ENCODE results near the gene RPS6KL1. TPM values are rescaled to one million over a fixed set of nuclear protein-coding genes. Genes with fewer than 3 reads are reported as not detected.
A peak's percentile ranks its signal among the peaks of the same experiment; 100 is the strongest.
"Not testable (repeated sequence)": the region's sequence is repeated elsewhere in the genome, so short reads cannot be mapped to it uniquely, and the experiment has no call there.

The RPS6KL1 gene
- total RNA-seq, 4 donors from 2014 or later, result 0.86 to 7.5 (median 1.8) TPM

DNA sequence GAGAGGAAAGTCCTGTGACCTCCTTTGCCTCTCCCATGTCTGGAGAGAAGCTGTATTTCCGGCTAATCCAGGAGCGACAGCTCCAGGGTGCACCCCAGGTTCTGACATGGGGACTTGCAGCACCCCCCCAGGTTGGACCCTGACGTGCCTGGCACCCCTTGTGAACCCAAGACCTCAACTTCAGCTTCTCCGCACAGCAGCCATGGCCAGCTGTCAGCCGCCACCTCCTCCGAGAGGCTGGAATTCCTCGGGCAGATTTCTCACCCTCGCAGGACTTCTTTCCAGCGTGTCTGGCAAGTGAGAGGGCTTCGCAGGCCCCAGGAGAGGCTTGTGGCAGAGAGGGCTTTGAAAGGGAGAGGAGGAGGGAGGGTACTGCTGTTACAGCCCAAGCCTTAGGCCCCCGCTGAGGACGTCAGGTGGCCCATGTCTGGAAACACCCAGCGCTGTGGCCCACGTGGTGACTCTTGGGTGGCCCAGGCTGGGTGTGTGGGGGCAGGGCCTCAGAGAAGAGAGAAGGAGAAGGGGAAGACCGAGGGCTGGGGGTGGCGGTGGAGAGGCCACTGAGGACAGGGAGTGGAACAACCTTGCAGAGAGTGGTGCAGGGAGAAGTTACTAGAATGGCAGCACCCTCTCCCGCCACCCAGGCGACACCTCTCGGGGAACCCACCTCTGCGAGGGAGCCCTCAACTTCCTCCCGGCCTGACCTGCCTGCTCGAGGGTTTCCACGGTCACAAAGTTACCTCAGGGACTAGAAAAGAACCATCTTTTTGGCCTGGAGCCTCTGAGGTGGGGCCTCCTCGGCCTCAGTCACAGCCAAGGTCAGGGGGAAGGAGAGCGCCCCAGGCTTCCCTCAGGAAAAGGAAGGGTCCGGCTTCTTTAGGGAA lies 11.7 kb upstream of the RPS6KL1 start:
- no peak for DNase-seq (ENCODE audit: low spot score in 2 of 2)
- TF ChIP-seq POLR2A (IDR thresholded peaks at IDR 0.05), result no peak
- no peak for TF ChIP-seq EP300 (IDR thresholded peaks at IDR 0.05)
- no peak for TF ChIP-seq POLR2AphosphoS5 (IDR thresholded peaks at IDR 0.05)
- TF ChIP-seq CTCF (IDR thresholded peaks at IDR 0.05), result no peak
- 72% methylated on average over 13 of the region's 26 CpGs for WGBS
- H3K9me3 ChIP-seq, result no peaks in the 10 kb centered on the region
- H3K4me1 ChIP-seq, result peaks cover 36% of the 10 kb centered on the region
- no peaks in the 10 kb centered on the region for H3K27me3 ChIP-seq
- H3K4me3 ChIP-seq, result no peak overlapping the region
- H3K27ac ChIP-seq, result no peak overlapping the region
- H3K36me3 ChIP-seq, result no peaks in the 10 kb centered on the region

DNA sequence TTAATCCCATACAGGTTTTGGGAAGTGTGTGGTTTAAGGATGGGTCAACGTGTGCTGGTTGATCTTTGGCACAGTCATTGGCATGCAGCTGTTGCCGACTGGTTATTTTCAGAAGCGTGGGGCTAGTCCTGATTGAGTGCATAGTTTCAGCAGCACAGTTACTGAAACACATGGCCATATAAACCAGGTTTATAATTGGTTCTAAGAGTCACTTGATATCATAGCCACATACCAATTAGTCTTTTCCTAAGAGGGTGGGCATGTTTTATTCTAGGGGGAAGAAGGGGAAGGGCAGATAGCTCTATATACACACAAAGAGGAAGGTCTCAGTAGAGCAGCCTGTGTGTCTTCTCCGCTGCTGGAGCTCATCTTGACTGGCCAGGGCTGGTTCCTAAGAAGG lies 11.0 kb upstream of the RPS6KL1 start:
- H3K4me3 ChIP-seq, result no peak overlapping the region
- TF ChIP-seq POLR2A (IDR thresholded peaks at IDR 0.05), result no peak
- no peak for TF ChIP-seq EP300 (IDR thresholded peaks at IDR 0.05)
- TF ChIP-seq POLR2AphosphoS5 (IDR thresholded peaks at IDR 0.05), result no peak
- H3K27ac ChIP-seq, result no peak overlapping the region
- H3K36me3 ChIP-seq, result no peaks in the 10 kb centered on the region
- no peaks in the 10 kb centered on the region for H3K9me3 ChIP-seq
- 43% methylated on average over 3 of the region's 4 CpGs for WGBS
- H3K27me3 ChIP-seq, result no peaks in the 10 kb centered on the region
- peak in 1 of 2 donors; percentile 21 for DNase-seq (ENCODE audit: low spot score in 2 of 2)
- peaks cover 30% of the 10 kb centered on the region for H3K4me1 ChIP-seq

GRCh38 chr14:74932936-74933335 lies 9.9 kb upstream of the RPS6KL1 start:
- peak in 1 of 2 donors; percentile 8 for DNase-seq (ENCODE audit: low spot score in 2 of 2)
- H3K27me3 ChIP-seq, H3K4me3 ChIP-seq, H3K27ac ChIP-seq, H3K9me3 ChIP-seq, H3K36me3 ChIP-seq: not testable (repeated sequence)
- 72% methylated on average over 4 of the region's 4 CpGs for WGBS
- peaks cover 24% of the 10 kb centered on the region for H3K4me1 ChIP-seq

DNA sequence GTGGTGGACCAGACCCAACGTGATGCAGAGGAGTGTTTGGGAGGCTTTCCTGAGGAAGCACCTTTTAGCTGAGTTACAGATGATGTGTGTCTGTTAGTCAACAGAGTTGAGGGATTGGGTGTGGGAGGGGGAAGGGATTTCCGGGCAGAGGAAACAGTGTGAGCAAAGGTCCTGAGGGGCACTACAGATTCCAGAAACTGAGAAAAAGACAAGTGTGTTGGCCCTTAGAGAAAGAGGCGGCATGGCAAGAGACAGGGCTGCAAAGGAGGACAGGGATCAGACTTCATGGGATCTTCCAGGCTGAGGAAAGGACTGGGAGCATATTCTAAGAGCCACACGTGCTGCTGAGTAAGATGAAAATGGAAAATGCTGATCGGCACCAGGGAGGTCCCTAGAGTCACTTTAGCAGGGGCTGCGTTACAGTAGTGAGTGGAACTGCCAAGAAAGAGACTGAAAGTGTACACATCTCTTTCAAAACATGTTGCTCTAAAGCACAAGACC lies 9.4 kb upstream of the RPS6KL1 start:
- WGBS, result 48% methylated on average over 6 of the region's 6 CpGs
- no peak overlapping the region for H3K4me3 ChIP-seq
- no peaks in the 10 kb centered on the region for H3K27me3 ChIP-seq
- peak in 1 of 2 donors; percentile 59 for DNase-seq (ENCODE audit: low spot score in 2 of 2)
- peaks cover 24% of the 10 kb centered on the region for H3K4me1 ChIP-seq
- H3K9me3 ChIP-seq, result no peaks in the 10 kb centered on the region
- TF ChIP-seq POLR2AphosphoS5 (IDR thresholded peaks at IDR 0.05) (no peak), CTCF (IDR thresholded peaks at IDR 0.05) (no peak), POLR2A (IDR thresholded peaks at IDR 0.05) (no peak), EP300 (IDR thresholded peaks at IDR 0.05) (no peak)
- no peak overlapping the region for H3K27ac ChIP-seq
- no peaks in the 10 kb centered on the region for H3K36me3 ChIP-seq

GRCh38 chr14:74931744-74932143 lies 8.7 kb upstream of the RPS6KL1 start:
- H3K27ac ChIP-seq, H3K36me3 ChIP-seq, H3K27me3 ChIP-seq, H3K9me3 ChIP-seq, H3K4me3 ChIP-seq: not testable (repeated sequence)
- H3K4me1 ChIP-seq, result peaks cover 24% of the 10 kb centered on the region
- WGBS, result 80% methylated on average over 9 of the region's 9 CpGs
- DNase-seq (ENCODE audit: low spot score in 2 of 2), result peak in 1 of 2 donors; percentile 40

GRCh38 chr14:74929242-74929641 lies 6.2 kb upstream of the RPS6KL1 start:
- no peaks in the 10 kb centered on the region for H3K27me3 ChIP-seq
- 68% methylated on average over 6 of the region's 6 CpGs for WGBS
- DNase-seq (ENCODE audit: low spot score in 2 of 2), result peak in 1 of 2 donors; percentile 9
- no peak overlapping the region for H3K4me3 ChIP-seq
- H3K4me1 ChIP-seq, result peaks cover 16% of the 10 kb centered on the region
- TF ChIP-seq POLR2A (IDR thresholded peaks at IDR 0.05) (no peak), POLR2AphosphoS5 (IDR thresholded peaks at IDR 0.05) (no peak), CTCF (IDR thresholded peaks at IDR 0.05) (no peak), EP300 (IDR thresholded peaks at IDR 0.05) (no peak)
- H3K36me3 ChIP-seq, result no peaks in the 10 kb centered on the region
- no peak overlapping the region for H3K27ac ChIP-seq
- no peaks in the 10 kb centered on the region for H3K9me3 ChIP-seq

All from suprapubic skin (tissue), 4 donors.